ENCODE data around the gene SLC13A1.
"Not testable (repeated sequence)": the region's sequence is repeated elsewhere in the genome, so short reads cannot be mapped to it uniquely, and the experiment has no call there.

The SLC13A1 gene

DNA sequence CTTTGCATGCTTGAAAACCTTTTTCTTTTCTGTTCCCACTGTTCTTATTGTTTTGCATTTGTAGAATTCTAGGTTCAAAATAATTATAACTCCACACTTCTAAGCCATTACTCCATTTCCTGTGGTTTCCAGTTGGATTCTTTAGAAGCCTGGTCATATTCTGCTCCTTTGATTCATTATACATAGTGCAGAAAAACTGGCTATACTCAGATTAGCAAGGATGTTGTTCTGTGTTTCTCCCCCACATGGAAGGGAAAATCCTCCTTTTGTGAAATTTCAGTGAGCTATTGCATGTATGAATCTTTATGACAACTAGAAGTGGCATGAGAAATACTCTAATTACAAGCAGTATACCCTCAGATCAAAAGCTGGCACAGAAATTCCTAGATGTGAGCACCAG, 79.5 kb downstream of the SLC13A1 start:
- no peak for DNase-seq

DNA sequence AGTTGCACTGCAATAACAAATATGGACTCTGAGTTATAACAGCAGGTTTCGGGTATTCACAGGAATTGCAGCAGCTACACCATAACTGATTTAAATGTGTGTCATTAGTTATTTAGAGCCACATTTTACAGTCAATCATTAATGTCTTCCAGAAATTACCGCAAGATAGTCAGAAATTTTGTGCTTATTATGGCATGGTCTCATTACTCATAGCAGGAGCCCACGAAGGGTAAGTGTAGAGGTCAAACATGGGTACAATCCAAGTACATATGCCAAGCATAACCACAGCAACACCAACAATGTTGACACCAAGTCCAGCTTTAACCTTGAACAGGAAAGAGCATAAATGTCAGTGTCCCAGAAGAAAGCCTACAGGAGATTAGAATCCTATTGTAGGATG, 84.4 kb downstream of the SLC13A1 start:
- DNase-seq = no peak

GRCh38 chr7:123114288-123114687, 85.5 kb downstream of the SLC13A1 start:
- no peak for DNase-seq

DNA sequence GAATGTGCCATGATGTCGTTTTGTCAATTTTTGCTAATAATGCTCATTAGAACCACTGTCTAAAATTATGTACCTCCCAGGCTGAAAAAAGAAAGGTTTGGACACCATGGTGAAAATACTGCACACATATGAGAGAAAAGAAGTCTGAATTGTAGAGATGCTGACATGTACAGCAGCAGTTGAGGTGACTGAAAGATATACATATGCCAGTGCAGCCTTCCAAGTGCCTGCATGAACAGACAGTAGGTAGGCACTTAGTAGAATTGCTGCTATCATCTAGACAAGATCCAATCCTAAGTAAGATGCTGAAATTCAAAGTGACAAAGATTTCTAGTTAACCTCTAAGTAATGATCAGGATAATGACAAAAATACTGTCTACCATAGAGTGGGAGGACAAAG, 86.9 kb downstream of the SLC13A1 start:
- DNase-seq = no peak

- no peak for DNase-seq
These were observed 100.1 kb downstream of the SLC13A1 start for GRCh38 chr7:123099712-123100111.

- DNase-seq = no peak
These were observed 102.8 kb downstream of the SLC13A1 start for GRCh38 chr7:123096976-123097375.

GRCh38 chr7:123096434-123096833, 103.3 kb downstream of the SLC13A1 start:
- DNase-seq = no peak

GRCh38 chr7:123090456-123090855, 109.3 kb downstream of the SLC13A1 start:
- DNase-seq = no peak

GRCh38 chr7:123086910-123087309, 112.9 kb downstream of the SLC13A1 start:
- not testable (repeated sequence) for DNase-seq

- DNase-seq = not testable (repeated sequence)
These were observed 114.9 kb downstream of the SLC13A1 start for GRCh38 chr7:123084861-123085260.

GRCh38 chr7:123079021-123079420, 120.7 kb downstream of the SLC13A1 start:
- DNase-seq = no peak

DNA sequence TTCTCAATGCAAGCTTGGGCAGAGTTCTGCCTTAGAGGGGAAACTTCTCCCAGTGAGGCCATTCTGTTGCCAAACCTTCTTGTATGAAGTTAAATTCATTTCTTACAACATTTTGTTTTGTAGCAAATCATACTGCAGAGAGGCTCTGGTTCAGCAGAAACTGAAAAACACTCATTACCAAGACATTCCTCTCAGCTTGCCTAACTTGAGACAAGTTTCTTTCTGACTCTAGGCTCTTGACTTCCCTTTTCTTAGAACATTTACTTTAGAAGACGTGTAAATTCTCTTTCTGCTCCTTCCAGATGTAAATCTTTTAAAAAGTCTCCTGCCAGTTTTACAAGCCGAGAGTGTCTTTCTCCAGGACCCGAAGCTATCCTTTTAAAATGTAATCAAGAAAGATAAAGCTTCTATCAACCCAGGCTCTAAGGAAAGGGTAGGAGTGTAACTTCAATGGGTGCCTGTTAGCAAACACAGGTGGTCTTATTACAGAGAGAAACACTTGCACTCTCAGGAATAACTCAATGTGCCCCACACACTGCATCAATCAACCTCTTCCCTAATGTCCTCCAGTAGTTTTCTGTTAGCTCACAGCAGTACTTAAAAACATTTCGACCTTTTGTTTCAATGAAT, 123.8 kb downstream of the SLC13A1 start:
- no peak for DNase-seq

- DNase-seq = peak; percentile 15
These were observed 129.0 kb downstream of the SLC13A1 start for GRCh38 chr7:123070702-123071286.

GRCh38 chr7:123067814-123068213, 132.0 kb downstream of the SLC13A1 start:
- DNase-seq = no peak
